CD4-positive, alpha-beta T cell treated with Interleukin-12 subunit alpha and Interleukin-12 subunit beta, for 1 hour (primary cell): ENCODE results near the gene TK2.
"Not testable (repeated sequence)": the region's sequence is repeated elsewhere in the genome, so short reads cannot be mapped to it uniquely, and the experiment has no call there.

Source experiments
- DNase-seq: peaks from one replicate; pipeline ENCODE4 v3.0.0-alpha.2; 2020

The TK2 gene

DNA sequence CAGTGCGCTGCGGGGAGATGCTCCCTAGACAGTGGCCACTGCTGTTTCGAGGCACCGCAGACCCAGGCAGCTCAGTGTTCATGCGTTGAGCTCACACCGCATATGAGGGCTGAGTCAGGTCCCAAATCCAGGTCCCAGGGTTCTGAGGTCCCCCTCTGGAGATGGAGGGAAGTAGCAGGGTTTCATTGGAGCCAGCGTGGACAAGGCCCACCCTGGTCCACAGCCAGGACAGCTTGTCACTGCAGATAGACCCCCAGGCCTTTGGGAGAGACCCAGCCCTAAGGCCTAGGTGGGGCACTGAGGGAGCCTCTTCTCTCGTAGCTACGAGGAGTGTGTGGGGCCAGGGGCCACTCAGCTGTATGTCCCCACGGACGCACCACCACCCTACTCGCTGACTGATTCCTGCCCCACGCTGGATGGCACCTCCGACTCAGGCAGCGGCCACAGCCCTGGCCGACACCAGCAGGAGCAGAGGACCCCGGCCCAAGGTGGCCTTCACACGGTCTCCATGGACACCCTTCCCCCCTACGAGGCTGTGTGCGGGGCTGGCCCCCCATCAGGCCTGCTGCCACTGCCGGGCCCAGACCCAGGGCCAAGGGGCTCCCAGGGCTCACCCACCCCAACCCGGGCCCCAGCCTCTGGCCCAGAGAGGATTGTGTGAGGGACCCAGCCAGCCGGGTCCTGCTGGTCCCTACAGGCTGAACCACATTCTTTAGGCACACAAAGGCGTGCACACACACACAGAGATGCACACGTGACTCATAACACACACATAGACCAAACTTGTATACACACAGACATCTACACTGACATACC lies 69.4 kb downstream of the TK2 start:
- DNase-seq = no peak

DNA sequence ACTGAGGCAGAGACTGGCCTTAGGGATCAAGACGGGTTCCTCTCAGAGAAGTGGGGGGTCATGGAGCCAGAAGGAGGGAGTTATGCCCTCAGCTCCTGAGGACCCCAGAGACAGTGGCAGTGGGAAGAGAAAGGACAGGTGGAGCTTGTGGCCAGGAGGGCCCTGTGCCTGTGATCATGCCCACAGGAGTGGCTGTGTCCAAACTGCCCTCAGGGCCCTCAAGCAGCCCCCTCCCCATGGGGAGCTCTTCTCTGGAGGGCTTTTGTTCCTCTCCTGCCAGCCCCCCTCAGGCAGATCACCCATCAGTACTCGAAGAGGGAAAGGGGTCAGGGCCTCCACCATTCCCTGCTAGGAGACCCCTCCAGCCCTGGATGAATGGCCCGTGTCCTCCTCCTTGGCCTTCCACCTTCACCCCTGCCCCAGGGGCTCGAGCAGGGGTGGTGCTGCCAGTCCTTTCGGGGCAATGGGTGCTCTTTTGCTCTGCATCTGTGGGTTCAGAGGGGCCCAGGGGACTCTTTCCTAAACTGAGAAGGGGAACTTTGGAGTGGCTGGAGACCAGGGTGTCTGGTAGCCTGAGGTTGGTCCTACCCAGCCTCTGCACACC lies 70.2 kb downstream of the TK2 start:
- no peak for DNase-seq

DNA sequence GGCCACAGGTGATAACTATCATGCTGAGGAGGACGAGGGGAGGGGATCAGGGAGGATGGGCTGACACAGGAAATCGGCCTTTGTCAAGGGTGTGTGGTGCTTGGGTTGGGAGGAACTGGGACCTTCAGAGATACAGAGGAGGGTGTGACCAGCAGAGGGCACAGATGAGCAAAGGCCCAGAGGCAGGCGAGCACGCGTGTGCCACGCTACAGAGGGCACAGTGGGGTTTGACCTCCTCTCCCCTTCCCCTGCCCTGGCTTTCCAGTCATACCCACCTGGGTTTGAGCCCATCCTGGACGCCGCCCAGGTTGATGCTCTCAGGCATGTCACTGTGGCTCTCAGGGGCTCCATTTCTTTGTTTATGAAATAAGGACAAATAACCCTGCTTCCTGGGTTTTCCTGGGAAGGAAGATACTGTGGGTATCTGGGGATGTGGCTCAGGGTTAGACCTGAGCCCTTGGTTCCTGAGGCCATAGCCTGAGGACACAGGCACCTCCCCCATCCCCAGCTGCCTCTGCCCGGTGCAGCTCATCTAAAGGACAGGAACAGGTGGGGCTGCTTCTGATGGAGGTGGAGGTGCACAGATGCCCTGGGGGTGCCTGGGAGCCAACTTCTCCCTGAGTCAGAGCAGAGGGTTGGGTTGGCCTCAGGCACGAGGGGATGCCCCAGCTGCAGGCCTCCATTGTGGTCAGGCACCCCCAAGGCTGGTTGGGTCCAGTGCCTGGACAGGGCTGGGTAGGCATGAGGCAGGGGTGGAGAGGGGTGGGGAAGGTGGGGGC lies 71.0 kb downstream of the TK2 start:
- peak; percentile 85 for DNase-seq

DNA sequence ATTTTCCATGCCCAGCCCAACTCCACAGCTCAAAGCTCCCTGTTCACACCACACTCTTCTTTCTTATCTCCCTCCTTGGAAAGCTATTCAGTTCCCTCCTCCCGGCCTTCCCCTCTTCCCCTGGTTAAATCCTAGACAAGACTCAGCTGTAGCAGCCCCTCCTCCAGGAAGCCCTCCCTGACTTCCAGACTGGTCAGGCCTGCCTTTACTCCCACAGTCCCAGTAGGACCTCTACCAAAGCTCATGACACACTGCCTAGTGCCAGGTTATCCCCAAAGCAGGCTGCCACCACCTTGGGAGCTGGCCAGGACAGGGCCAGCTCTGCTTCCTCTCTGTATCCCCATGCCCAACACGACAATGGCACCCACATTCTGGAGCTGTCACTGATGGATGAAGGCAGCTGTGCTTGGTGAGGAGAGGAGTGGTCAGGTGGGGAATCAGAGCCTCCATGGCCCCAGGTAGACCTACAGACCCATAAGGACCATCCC lies 72.8 kb downstream of the TK2 start:
- DNase-seq = no peak

DNA sequence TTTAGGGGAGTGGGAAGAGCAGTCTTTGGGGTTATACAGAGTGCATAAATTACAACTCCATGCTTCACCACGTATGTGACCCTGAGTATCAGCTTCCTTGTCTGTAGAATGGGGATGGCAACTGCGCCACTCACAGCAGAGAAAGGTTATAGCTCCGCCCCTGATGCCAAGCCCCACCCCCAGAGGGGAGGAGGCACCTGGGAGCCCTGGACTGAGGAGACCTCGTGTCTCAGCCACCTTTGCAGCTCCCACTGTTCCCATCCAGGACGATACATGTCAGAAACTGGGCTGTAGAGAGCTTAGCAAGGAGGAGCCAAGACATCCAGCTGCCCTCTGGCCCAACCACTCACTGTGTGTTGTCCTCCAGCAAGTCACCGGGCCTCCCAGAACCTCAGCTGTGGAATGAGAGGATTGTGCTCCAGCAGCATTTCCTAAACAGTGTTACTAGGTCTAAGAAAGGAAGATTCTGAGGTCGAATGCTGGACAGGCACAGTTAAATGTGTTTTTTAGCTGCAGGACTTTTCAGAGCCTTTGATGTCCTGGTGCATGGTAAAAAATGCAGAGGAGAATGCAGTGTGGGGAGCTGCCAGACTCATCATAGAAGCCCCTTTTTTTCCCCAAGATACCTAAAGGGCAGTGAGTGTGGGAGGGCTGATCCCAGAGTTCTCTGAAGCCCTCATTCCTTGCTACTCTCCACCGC lies 73.4 kb downstream of the TK2 start:
- peak; percentile 51 for DNase-seq

DNA sequence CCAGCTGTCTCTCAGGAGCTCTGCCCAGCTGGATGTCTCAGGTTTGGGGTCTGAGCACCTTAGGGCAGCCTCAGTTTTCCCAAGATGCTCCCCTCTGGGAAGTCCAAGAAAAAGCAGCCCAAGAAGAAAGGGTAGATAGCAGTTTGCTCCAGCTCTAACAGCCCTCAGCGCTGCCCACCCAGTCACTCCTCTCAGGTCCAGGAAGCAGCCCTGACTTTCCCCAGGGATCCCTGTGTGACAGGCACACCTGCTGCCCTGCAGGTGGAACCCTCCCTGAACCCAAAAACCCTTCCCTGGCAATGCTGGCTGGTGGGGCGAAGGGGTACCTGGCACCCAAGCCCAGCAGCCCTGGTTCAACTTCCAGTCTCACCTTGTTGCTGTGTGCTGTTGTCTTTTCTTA lies 74.7 kb downstream of the TK2 start:
- DNase-seq = no peak

DNA sequence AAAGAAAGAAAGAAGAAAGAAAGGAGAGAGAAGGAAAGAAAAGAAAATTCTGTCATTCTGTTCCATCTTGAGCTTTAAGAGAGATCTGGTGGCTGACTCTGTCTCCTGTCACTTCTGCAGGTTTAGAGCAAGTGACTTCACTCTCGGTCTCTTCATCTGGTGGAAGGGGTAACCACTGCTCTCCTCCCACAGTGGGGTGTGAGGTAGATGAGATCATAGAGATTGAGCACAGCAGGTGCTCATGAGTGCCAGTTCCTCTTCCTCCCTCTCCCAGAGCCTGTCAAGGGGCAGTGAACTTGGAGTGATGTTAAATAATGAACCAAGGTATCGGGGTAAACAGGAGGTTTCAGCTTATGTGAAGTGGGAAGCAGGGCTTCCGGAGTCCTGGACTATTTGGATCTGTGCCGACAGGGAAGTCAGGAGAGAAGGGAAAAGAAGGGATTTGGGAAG lies 75.1 kb downstream of the TK2 start:
- DNase-seq = peak; percentile 71

DNA sequence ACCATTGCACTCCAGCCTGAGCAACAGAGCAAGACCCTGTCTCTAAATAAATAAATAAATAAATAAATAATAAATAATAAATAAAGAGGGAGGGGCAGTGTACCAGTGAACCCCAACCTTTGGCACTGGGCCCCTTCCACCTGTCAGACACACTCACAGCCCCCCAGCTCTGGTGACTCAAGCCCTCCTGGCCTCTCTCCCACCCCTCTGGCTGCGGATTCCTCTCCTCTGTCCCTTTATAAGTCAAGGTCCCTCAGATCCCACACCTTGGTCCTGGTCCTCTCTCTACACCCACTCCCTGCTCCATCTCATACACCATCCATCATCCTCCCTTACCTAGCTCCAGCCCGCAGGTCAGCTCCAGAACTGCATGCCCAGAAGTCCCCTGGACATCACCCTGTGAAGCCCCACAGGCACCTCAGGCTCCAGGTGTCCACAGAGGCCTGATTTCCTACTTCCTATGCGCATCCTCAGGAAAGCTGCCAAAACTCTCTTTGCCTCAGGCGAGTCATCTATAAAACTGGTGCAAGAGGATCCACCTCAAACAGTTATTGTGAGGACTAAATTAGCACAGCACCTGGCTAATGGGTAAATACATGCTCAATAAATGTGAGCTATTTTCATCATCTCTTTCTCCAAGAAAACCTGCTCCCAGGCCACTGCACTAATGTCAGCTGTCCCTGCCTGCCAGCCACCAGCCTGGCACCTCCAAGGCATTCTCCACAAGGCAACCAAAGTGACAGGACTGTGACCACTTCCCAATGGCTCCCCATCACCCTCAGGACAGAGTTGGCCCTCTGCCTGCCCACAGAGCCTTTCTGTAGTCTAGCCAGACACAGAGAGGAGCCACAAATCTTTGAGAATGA lies 76.0 kb downstream of the TK2 start:
- DNase-seq = no peak

DNA sequence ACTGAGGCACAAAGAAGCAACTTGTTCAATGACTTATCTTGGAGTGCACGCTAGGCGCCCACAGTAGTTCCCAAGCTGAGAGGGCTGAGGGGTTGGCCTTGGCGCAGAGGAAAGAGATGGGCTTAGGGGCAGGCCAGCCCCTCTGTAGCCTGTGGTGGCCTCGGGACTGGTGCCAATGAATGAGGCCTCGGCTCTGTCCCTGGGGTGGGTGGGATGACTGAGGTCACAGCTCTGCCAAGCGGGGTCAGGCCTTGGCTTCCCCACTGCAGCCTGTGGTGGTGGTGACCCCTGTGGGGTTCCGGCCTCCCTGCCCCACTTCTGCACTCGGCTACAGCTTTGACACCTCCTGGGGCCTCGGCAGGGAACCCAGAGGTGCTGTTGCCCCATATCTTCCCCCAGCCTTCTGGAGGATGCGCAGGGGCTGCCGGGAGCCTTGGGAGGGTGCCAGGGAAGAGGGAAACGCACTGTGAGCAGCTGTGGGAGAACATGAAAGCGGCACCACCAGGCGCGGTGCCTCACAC lies 76.8 kb downstream of the TK2 start:
- DNase-seq = no peak

DNA sequence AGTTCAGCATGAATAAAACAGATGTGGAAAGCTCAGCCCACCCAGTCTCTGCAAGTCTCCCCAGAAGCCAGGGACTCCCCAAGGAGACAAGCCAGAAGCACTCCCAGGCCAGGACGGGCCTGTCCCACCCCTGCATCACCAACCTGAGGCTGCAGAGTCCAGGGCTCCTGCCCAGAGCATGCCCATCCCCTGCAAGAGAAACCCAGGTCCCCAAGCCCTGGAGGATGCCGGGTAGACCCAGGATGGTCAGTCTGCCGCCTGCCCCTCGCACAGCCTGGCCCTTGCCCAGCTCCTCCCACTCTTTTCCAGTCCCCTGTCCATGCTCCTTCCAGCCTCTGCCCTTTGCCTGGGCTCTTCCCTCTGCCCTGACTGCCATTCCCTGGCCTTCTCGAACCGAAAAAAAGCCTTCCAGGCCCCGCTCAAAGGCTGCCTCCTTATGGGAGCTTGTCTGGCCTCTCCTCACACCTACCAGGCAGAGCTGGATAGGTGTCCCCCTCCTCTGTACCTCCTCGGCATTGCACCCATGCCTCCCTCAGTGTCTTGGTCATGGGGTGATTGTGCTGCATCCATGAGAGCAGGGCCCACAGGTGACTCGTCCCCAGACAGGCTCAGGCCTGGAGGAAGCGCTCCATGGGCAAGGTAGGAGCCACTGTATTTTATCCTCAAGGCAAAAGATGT lies 78.1 kb downstream of the TK2 start:
- no peak for DNase-seq

DNA sequence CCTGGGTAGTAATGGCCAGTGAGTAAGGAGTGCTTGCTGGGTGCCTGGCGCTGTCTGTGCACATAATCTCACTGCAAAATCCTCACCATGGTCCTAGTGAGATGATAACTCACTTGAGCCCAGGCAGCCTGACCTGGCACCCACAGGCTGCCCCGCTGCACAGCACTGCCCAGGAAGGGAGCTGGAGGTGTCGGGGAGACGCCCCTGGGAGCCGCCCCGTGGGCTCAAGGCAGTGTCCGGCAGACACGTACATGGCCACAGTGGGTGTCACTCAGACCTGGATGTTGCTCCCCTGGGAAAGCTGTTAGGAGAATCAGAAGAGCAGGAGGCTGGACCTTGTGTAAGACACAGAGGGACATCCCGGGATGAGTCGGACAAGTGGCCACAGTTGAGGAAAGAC lies 78.7 kb downstream of the TK2 start:
- DNase-seq = no peak

DNA sequence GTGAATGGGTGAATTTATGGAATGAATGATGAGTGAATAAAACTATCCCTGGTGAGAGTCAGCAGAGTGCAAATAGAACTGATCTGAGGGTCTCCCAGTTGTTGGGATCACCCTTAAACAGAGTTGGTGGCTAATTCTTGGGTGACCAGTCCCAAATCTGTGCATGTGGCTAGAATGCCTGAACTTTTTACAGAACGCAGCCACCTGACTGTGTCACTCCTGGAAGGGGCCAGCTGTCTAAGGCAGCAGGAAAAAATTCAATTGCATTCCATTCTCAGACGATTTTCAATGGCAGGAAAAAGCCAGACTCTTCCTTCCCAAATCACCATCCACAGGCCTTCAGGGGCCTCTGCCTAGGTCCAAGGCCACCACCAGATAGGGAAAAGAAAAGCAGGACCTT lies 79.4 kb downstream of the TK2 start:
- no peak for DNase-seq

DNA sequence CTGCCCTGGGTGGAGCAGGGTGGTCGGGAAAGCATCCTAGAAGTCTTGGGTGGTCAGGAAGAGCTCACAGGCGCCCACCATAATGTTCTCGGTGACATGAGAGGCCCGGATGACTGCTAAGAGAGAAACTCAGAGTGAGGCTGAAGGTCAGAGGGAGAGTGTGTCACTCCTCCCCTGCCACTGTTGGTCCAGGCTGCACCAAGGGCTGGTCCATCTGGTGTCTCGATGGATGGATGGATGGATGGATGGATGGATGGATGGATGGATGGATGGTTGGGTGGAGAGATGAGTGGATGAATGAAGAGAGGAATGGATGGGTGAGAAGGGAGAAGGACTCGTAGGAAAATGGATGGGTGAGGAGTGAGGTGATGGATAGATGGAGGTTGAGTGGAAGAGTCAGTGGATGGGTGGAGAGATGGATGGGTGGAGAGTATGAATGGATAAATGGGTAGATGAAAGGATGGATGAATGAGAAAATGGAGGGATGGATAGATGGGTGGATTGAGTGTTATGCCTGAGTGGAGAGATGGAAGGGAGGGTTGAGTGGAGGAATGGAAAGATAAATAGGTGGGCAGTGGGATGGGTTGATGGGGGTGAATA lies 79.9 kb downstream of the TK2 start:
- no peak for DNase-seq

DNA sequence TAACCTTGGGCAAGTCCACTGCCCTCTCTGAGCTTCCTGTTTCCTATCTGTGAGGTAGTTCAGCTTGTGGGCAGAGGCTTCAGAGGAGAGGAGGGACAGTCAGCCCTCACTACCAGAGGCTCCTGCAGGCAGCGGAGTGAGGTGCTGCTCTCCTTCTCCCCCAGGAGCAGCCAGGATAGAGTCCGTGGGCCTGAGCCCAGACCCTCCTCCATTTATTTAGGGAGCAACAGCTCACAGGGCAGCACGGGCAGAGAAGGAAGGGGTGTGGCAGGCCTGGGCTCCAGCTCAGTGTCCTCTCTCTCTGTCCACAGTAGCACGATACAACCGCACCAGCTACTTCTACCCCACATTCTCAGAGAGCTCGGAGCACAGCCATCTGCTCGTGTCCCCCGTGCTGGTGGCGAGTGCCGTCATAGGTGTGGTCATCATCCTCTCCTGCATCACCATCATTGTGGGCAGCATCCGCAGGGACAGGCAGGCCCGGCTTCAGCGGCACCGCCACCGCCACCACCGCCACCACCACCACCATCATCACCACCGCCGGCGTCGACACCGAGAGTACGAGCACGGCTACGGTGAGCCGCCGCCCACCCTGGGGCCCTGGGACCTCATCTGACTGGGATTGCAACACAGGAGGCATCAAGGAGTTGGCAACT lies 80.5 kb downstream of the TK2 start:
- no peak for DNase-seq

DNA sequence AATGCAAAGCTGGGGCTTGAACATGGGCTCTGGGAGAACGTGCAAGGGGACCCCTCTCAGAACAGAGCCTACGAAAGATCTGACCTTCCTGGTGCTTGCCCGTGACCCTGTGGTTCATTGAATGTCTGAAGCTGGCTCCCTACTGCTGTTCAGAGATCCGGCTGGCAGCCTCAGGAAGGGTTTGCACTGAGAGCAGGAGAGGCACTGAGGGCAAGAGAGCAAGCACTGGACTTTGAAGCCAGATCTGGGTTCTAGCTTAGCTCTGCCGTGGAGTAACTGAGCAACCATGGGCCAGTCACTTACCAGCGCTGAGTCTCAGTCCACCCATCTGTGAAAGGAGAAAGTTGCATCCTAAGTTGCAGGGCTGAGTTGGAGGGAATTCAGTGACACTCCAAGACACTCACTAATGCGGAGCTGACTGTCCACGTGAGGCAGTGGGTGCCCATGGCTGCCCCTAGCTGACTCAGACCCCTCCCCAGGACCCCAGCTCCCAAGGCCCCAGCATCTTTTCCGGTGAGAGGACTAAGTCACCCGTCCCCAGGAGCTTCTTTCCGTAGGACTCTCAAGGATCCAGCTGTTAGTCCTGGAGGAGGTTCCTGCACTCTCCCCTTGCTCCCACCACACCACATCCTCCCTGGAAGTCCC lies 81.5 kb downstream of the TK2 start:
- no peak for DNase-seq

DNA sequence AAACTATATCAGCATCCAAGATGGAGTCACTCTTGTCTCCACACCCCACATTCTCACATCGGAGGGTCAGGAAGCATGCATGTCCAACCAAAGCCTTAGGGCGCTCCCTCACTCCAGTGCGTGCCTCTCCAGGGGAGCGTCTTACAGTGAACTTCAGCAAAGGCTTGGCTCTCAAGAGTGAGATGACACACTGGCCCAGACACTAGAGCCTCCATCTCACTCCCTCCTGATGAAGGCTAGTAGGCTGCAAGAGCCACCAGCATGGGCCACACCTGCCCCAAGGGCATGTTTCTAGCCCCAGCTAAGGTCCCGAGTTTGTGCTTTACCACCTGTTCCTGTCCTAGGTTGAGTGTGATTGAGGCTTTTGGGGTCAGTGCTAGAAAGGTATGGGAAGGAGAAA lies 82.3 kb downstream of the TK2 start:
- DNase-seq = no peak

DNA sequence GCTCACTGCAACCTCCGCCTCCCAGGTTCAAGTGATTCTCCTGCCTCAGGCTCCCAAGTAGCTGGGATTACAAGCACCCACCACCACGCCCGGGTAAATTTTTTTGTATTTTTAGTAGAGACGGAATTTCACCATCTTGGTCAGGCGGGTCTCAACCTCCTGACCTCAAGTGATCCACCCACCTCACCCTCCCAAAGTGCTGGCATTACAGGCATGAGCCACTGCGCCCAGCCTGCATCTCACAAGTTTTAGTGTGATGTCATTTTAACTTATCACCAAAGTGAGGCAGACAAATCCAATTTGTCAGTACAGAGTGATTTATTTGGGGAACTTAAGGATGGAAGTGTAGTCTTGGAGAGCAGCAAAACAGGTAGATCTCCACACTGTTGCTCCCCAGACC lies 83.3 kb downstream of the TK2 start:
- DNase-seq = not testable (repeated sequence)

DNA sequence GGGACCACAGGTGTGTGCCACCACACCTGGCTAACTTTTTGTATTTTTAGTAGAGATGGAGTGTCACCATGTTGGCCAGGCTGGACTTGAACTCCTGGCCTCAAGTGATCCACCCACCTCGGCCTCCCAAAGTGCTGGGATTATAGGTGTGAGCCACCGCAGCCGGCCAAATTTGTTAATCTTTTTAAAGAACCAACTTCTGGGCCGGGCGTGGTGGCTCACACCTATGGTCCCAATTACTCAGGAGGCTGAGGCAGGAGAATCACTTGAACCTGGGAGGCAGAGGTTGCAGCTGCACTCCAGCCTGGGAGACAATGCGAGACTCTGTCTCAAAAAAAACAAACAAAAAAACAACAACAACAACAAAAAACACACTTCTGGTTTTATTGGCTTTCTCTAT lies 84.0 kb downstream of the TK2 start:
- not testable (repeated sequence) for DNase-seq

DNA sequence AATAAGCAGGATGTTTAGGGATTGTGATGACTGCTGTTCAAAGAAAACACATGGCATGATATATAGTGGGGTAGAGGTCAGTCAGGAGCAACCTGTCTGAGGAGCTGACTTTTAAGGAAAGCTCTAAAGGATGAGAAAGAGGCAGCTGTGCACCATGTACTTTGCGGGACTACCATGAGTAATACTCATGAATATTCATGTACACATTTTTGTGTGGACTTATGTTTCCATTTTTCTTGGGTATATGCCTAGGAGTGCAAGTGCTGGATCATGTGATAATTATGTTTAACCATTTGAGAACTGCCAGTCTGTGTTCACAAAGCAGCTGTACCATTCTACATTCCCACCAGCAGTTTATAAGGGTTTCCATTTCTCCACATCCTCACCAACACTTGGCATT lies 87.0 kb downstream of the TK2 start:
- no peak for DNase-seq

DNA sequence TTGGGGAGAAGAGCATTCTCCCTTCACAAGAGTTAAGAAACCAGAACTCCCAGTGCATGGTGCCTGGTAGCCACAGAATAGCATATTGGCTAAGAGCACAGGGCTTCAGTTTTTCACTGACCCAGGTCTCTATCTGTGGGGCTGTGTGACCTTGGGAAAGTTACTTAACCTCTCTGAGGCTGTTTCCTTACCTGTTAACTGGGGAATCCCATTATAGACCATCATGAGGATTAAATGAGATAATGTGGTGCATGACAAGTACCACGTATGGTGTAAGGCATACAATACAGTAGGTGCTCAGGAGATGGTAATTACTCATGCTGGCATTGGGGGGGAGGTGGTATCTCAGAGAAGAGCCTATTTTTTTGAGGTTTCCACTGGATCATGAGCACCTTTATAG lies 89.2 kb downstream of the TK2 start:
- no peak for DNase-seq
